Lower leg skin (tissue), 4 donors: Measurements from ENCODE around the gene LIPC. TPM values are rescaled to one million over a fixed set of nuclear protein-coding genes. Genes with fewer than 3 reads are reported as not detected.

Experiments
- DNase-seq, 2 donors: peaks; one replicate each; pipeline ENCODE4 v3.0.0-alpha.2; 2019; ENCODE audit warnings: low spot score in 2 of 2
- H3K4me3 ChIP-seq: fragments of 200-600 bp; sonication (generic); 2 replicates; pipeline ENCODE4 v1.5.1; 2017; ENCODE audit warnings: mild to moderate bottlenecking, low read depth; ENCODE audit not compliant: poor library complexity, severe bottlenecking
- POLR2A ChIP-seq, 2 donors: fragments of 450-650 bp; IDR thresholded peaks; one replicate each; pipeline ENCODE4 v1.6.1; 2016 to 2017; ENCODE audit warnings: antibody characterized with exemption in 2 of 2, mild to moderate bottlenecking in 1 of 2, moderate library complexity in 1 of 2
- WGBS, 2 donors: methylation state at CpG; one replicate each; pipeline ENCODE4 v1.1.5; 2018; 5-methylcytosine and 5-hydroxymethylcytosine counted together
- intact Hi-C: fragments of 100-400 bp; cut with DNase I; formaldehyde crosslinking; loops from one replicate; pipeline ENCODE4 v1.15.0; 2023; ENCODE audit warnings: low total_unique reads
- total RNA-seq, 4 donors: library from RNA; depleted of rRNA; stranded (reverse); fragments of >200 nt; gene quantifications; one replicate each; pipeline ENCODE4 v1.1.0, GENCODE V29; 2016
- TF ChIP-seq, protein P1 (sequence below), 3 donors: fragments of 450-650 bp; IDR thresholded peaks; one replicate each; pipeline ENCODE4 v1.5.1; 2016; ENCODE audit warnings: antibody characterized with exemption in 3 of 3, mild to moderate bottlenecking in 3 of 3, moderate library complexity in 2 of 3

LIPC gene
- total RNA-seq, 4 donors from 2014 or later: 0.13 to 0.71 TPM; not detected in 2

DNA sequence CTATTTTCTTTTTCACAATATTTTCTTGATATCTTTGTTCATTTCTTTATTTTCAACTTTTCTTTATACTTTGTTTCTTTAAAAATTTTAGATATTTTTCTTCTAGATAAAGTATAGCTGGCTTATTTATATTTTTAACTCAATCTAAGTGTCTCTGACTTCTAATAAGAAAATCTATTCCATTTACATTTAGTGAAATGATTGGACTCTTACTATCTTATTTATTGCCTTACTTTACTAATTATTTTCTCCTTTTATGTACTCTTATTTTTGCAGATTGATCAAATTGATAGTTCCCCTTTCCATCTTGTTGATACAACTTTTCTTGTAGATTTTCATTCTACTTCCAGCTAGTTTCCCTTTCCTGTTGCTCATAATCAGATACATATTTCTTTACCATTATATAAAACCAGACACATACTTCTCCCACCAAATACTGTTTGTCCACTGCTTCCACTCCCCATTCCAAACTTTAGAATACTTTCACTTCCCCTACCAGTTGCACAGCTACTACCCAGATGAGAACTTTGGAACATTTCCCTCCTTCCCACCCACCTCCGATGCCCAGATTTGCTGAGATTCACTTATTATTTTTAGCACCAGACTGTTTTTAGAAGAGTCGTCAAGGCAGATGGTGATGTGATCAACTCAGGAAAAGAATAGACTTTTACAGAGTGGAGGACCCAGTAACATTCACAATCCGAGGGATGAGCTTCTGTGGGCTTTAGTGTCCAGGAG, 151.5 kb downstream of the LIPC start:
- 76 to 79% methylated on average over 3 of the region's 3 CpGs for WGBS, 2 donors
- no peak for DNase-seq
- intact Hi-C loops: no loop called here
- no peak overlapping the region for H3K4me3 ChIP-seq
- no peak for TF ChIP-seq POLR2A (IDR thresholded peaks at IDR 0.05)
- TF ChIP-seq, protein P1, sequence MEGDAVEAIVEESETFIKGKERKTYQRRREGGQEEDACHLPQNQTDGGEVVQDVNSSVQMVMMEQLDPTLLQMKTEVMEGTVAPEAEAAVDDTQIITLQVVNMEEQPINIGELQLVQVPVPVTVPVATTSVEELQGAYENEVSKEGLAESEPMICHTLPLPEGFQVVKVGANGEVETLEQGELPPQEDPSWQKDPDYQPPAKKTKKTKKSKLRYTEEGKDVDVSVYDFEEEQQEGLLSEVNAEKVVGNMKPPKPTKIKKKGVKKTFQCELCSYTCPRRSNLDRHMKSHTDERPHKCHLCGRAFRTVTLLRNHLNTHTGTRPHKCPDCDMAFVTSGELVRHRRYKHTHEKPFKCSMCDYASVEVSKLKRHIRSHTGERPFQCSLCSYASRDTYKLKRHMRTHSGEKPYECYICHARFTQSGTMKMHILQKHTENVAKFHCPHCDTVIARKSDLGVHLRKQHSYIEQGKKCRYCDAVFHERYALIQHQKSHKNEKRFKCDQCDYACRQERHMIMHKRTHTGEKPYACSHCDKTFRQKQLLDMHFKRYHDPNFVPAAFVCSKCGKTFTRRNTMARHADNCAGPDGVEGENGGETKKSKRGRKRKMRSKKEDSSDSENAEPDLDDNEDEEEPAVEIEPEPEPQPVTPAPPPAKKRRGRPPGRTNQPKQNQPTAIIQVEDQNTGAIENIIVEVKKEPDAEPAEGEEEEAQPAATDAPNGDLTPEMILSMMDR (IDR thresholded peaks at IDR 0.05): no peak

DNA sequence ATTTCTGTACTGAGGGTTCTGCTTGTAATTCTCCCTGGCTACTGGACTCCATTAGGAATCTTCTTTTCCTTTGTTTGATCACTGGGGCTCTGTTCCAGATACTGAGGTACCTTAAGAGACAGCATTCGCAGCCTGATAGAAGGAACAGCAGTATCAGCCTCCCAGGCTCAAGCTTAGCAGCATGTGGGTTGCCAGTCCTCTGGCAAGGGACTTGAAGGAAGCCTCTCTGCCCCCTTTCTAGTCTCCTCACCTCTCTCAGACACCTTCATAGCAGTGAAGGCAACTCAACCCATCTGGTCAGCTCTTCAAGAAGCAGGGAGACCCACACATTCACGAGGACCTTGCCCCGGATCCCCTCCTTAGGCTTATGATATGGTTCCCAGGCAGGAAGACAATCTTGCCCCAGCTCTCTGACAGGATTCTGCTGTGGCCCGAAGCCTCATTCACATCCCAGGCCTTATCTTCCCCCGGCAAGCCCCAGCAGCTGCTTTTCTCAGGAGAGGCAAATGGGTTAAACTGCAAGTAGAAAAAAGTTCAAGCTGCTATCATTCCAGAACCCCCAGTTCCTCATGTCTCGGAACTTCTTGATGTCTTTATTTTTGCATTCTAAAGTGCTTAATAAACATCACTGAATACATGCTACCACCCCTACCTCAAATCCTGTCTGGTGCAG, 153.1 kb downstream of the LIPC start:
- intact Hi-C loops: no loop called here
- WGBS, 2 donors: 80 to 88% methylated on average over 6 of the region's 6 CpGs
- no peak for DNase-seq

DNA sequence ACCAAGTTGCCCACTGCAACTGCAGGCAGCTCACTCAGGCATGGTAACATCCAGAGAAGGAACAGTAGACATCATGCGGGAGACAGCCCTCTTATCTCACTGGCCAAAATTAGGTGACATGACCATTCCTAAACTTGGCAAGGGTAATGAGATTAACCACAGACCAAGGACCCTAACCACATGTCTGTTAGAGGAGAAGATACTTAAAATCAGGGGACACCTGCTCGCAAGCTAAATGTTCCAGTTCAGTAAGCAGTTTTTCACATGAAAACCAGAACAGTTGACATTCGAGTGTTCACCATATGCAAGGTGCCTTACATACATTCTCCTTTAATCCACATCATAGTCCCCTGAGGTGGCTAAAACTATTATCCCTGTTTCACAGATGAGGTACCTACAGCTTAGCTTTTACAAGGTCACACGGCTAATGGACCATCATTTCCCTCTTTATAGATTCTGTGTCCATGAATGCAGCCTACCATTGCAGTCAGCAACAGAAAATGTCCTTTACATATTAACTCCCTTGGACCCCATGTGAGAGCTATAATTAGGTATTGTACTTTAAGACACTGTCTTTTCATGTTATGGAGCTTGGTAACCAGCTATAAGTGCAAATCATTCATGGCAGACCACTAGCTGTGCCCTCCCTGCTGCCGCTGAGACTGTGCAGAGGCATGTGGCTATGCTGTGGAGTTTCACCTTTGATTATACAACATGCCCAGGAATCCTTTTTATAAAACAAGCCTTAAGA, 154.1 kb downstream of the LIPC start:
- H3K4me3 ChIP-seq: no peak overlapping the region
- intact Hi-C loops: no loop called here
- DNase-seq: no peak
- WGBS, 2 donors: 80 to 92% methylated on average over 5 of the region's 5 CpGs
- TF ChIP-seq POLR2A (IDR thresholded peaks at IDR 0.05): no peak
- TF ChIP-seq, protein P1 (IDR thresholded peaks at IDR 0.05): no peak

More for the DNA sequence above, 153.1 kb downstream of the LIPC start:
- H3K4me3 ChIP-seq: no peak overlapping the region
- TF ChIP-seq, protein P1 (IDR thresholded peaks at IDR 0.05): no peak
- TF ChIP-seq POLR2A (IDR thresholded peaks at IDR 0.05): no peak

DNA sequence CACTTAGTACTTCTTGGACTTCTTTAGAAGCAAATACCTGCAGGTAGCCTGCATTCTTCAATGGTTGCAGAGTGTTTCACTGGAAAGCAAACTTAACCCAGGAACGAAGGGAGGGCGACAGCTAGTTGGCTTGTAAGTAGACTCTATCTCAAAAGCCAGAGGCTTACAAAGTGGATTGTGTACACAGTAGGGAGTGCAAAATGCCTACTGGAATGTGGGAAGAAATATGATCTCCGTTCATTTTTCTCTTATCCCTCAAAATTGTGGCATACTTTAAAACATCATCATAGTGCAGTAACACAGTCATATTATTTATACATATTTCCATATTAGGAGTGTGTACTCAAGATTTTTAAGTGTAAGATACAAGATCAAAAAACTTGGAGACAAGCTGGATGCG, 155.7 kb downstream of the LIPC start:
- no peak overlapping the region for H3K4me3 ChIP-seq
- TF ChIP-seq, protein P1 (IDR thresholded peaks at IDR 0.05): no peak
- TF ChIP-seq POLR2A (IDR thresholded peaks at IDR 0.05): no peak
- DNase-seq: no peak
- WGBS, 2 donors: 94 to 97% methylated on average over 4 of the region's 4 CpGs
- intact Hi-C loops: no loop called here

DNA sequence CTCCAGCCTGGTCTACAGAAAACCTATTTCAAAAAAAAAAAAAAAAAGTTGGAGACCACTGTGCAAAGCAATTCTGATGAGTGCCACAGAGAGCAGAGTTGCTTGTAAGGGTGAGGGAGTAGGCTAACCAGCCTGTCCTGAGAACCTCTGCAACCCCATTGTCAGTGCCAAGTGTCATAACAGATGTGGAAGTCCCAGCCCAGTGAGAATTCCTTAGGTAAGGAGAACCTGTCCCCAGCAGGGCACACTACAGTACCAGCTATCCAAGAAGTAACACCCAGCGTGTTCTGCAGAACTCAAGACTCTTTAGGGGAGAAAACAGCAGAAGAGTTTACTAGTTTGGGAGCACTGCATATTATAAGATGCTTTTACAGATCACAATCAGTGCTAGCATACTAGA, 156.3 kb downstream of the LIPC start:
- 65 to 76% methylated on average over 1 of the region's 1 CpG for WGBS, 2 donors
- H3K4me3 ChIP-seq: no peak overlapping the region
- DNase-seq: no peak
- intact Hi-C loops: no loop called here
- TF ChIP-seq POLR2A (IDR thresholded peaks at IDR 0.05): no peak

DNA sequence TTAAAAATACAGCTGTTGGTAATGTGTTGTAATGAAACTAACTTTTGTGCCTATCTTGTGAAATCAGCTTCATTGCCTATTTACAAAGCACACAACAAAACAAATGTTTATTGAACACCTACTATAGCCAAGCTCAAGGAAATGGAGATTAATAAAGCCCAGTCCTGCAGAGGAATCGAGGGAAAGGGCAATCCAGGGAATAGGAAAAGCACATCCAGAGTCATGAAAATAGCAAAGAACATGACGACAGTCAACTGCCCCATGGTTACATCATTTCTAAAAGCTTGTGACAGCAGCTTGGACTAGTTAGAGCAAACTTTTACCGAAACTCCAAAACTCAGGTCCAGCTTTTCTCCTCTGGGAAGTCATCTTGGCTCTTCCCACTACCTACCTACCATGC, 157.3 kb downstream of the LIPC start:
- no peak overlapping the region for H3K4me3 ChIP-seq
- DNase-seq: no peak
- intact Hi-C loops: no loop called here
- 85 to 88% methylated on average over 3 of the region's 3 CpGs for WGBS, 2 donors
- TF ChIP-seq, protein P1 (IDR thresholded peaks at IDR 0.05): no peak
- no peak for TF ChIP-seq POLR2A (IDR thresholded peaks at IDR 0.05)
